Choroid plexus epithelial cell (primary cell): Measurements from ENCODE around the gene NME3.

Experiments used
- DNase-seq: peaks from one replicate; pipeline ENCODE4 v3.0.0-alpha.2; 2010; ENCODE audit warnings: low read depth
- H3K4me3 ChIP-seq: 2 replicates; pipeline ENCODE4 v1.5.1; 2011; ENCODE audit warnings: low read depth, mild to moderate bottlenecking, control low read depth, low read length, moderate library complexity
- TF ChIP-seq, protein P1 (sequence below): conservative IDR thresholded peaks from 2 replicates; pipeline ENCODE4 v1.5.1; 2011; ENCODE audit warnings: low read depth, mild to moderate bottlenecking, control low read depth, inconsistent platforms, low read length, moderate library complexity

The NME3 gene

DNA sequence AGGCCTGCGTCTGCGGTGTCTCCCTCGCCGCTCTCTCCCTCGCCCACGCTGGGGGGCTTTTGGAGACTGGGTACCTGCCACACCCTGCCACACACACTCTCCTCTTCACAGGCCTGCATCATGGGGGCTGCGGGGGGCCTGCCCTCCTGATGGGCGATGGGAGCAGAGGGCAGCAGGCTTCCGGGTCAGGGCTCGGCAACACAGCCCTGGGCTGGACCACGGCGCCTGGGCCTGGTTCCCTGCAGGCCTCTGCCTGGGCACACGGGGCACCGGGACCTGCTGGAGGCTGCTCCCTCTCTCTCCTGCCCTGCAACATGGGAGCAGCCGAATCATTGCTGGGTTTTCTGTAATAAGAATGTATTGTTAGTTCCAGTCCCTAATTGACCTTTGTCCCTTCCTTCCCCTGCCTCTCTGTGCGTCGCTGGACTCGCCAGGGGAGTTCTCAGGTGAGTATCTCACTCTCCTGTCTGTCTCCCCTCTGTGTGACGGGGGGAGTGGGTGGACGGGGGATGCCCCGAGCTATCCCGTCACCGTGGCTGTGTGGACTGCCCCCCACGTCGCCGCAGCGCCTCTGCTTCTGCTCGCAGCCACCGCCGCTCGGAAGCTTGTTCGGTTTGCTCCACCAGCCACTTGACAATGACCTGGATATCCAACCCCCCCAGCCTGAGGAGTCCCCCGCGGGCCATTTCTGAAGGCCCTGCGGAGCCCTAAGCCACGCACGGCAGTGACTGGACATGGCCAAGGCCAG, 13.5 kb downstream of the NME3 start:
- no peak for DNase-seq
- TF ChIP-seq, protein P1, sequence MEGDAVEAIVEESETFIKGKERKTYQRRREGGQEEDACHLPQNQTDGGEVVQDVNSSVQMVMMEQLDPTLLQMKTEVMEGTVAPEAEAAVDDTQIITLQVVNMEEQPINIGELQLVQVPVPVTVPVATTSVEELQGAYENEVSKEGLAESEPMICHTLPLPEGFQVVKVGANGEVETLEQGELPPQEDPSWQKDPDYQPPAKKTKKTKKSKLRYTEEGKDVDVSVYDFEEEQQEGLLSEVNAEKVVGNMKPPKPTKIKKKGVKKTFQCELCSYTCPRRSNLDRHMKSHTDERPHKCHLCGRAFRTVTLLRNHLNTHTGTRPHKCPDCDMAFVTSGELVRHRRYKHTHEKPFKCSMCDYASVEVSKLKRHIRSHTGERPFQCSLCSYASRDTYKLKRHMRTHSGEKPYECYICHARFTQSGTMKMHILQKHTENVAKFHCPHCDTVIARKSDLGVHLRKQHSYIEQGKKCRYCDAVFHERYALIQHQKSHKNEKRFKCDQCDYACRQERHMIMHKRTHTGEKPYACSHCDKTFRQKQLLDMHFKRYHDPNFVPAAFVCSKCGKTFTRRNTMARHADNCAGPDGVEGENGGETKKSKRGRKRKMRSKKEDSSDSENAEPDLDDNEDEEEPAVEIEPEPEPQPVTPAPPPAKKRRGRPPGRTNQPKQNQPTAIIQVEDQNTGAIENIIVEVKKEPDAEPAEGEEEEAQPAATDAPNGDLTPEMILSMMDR: no peak
- H3K4me3 ChIP-seq: no peak overlapping the region

DNA sequence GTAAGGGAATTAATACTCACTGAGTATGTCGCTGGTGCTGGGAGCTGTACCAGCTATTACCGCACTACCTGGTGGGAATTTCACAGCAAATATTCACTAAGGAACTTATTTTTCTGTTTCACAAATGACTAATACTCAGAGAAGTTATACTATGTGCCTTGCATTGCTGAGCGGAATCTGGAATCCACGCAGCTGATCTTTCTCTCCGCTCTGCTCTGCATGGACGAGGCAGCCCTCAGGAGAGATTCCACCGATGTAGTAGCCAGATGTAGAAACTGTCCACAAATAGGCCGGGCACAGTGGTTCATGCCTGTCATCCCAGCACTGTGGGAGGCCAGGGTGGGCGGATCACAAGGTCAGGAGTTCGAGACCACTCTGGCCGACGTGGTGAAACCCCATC, 17.1 kb downstream of the NME3 start:
- H3K4me3 ChIP-seq: no peak overlapping the region
- TF ChIP-seq, protein P1: no peak
- no peak for DNase-seq

DNA sequence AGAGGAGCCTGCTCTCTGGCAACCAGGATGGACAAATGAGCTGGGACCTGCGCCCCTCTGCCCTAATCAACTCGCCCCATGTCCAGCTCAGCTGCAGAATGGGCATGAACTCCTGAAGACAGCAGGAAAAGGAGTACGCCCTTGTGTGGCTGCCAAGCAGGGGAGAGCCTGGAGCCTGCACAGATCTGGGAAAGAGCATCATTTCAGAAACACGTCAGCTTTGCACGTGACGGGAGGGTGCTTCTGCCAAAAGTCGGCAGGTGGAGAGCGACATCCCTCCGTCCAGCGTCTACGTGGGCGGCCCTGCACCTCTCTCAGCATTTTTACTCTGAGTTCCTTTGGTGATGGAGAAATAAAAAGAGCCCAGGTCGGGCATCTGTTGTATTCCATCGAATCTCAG, 18.5 kb downstream of the NME3 start:
- H3K4me3 ChIP-seq: no peak overlapping the region
- TF ChIP-seq, protein P1: no peak
- no peak for DNase-seq

DNA sequence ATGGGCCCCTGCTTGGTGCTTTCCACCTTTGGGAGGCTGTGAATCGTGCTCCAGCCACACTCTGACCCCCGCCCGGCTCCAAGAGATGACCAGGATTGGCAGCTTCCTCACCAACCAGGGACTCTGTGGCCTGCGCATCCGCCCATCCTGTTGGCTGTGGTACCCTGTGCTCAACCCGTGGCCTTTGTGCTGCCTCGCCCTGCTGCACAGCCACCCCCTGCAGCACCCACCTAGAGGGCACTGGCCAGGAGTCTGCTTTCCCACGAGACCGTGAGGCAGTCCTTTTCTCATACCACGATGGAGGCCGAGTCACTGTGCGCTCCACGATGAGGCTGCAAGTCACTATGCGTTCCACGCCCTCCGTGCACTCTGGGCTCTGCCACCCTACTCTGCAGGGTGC, 19.4 kb downstream of the NME3 start:
- TF ChIP-seq, protein P1: no peak
- H3K4me3 ChIP-seq: no peak overlapping the region
- DNase-seq: no peak

DNA sequence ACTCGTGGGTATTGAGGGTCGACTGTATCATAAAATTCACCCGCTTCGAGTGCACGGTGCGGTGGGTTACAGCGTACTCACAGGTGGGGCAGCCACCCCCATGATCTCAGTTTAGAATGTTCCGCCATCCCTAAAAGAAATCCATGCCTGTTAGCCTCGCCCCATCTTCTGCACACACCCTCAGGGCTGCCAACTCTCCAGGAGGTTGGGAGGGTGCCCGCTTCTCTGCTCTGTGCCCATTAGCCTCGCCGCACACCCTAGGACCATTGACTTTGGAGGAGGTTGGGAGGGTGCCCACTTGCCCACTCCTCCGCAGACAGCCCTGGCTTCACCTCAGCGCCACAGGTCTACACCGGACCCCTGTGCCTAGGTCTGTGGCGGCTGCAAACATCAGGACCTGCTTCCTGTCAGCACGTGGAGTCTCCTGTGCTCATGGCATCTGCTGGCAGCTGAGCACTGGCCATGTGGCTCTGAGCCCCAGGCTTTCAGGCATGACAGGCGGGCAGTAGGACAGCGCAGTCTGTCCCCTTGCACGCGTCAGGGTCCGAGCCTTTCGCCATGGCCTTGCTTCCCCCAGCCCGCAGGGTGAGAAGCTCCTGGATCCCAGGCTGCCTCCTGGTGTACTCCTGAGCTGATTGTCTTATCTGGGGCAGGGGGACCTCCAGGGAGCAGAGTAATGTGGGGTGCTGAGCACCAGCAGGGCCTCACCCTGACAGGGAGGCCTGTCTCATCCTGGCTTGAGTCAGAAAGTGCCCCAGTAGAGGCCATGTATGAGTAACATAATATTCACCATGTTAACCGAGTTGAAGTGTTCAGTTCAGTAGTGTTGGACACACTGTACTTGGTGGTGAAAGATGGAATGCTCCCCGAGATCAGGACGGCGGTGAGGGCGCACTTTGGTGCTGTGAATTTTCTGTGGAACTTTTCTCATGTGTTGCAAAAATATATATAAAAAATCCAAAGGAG, 21.9 kb downstream of the NME3 start:
- TF ChIP-seq, protein P1: no peak
- no peak overlapping the region for H3K4me3 ChIP-seq
- peak; percentile 72 for DNase-seq

DNA sequence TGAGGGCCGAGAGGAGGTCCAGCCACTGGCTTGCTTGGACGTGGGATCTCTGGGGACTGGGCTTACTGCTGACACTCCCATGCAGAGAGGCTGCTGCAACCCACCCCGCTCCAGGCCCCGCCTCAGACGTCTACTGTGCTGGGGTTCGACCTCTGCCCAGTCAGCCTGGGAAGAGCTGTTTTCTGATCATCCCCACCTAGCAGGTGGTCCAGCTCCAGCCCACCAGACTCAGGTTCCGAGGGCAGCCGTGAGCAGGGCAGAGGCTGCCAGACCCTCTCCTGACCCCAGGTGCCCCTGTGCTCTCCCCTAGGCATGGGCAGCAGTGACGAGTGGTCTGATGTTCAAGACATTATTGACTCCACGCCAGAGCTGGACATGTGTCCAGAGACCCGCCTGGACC, 23.4 kb downstream of the NME3 start:
- no peak for DNase-seq
- H3K4me3 ChIP-seq: no peak overlapping the region
- TF ChIP-seq, protein P1: no peak
